ENCODE data around the gene G6PC3.

DNA sequence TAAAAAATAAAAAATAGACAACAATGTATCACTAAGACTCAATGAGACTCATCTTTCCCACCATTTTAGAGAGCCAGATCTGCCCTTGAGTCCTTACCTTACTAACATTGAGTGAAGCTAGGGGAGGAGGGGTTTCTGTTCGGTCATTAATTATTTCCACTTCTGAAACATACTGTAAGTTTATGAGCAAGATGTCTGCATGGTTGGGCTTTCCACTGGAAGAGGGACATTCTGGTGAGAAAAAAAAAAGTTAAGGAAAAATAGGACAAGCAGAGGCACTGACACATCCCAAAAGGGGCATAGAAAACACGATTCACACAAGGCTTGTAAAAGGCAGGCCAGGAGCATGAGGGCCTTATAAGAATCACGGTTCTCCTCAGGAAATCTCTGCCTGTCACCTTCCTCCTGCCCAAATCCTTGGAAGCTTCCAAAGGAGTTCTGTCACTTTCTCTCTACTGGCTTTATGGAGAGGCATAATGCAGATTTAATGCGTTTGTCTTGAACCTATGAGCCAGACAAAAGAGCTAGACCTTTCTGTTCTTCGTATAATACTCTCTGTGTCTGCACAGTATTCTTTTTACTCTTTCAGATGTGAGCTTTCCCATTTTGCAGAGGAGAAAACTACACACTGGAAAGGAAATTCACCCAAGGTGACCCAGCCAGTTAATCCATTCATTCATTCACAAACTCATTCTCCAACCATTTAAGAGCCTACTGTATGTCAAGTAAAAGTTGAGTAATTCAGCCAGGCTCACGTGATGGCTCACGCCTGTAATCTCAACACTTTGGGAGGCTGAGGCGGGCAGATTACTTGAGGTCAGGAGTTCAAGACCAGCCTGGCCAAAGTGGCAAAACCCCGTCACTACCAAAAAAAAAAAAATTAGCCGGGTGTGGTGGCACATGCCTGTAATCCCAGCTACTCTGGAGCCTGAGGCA, 6.6 kb upstream of the G6PC3 start:
- TF ChIP-seq POLR2AphosphoS5 (IDR thresholded peaks at IDR 0.05; ENCODE audit: borderline replicate concordance, low read depth, low read length) (no peak), EZH2 (IDR thresholded peaks at IDR 0.05) (no peak), FOXP2 (optimal IDR thresholded peaks at IDR 0.05; ENCODE audit: control extremely low read depth, extremely low read length, insufficient read depth) (no peak)
